ENCODE data around the gene NXPE1. TPM values are rescaled to one million over a fixed set of nuclear protein-coding genes. Genes with fewer than 3 reads are reported as not detected.

Gene NXPE1
- total RNA-seq, 3 donors from 2014 or later, result 1.3 TPM; not detected in 2

DNA sequence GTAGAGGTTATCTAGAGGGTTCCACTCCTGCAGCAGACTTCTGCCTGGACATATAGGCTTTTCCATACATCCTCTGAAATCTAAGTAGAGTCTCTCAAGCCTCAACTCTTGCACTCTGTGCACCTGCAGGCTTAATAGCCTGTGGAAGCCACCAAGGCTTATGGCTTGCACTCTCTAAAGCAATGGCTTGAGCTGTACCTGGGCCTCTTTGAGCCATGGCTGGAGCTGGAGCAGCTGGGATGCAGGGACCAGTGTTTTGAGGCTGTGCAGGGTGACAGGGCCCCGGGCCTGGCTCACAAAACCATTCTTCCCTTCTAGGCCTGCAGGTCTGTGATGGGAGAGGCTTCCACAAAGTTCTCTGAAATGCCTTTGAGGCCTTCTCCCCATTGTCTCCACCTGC, 38.8 kb upstream of the NXPE1 start:
- TF ChIP-seq, protein P1, sequence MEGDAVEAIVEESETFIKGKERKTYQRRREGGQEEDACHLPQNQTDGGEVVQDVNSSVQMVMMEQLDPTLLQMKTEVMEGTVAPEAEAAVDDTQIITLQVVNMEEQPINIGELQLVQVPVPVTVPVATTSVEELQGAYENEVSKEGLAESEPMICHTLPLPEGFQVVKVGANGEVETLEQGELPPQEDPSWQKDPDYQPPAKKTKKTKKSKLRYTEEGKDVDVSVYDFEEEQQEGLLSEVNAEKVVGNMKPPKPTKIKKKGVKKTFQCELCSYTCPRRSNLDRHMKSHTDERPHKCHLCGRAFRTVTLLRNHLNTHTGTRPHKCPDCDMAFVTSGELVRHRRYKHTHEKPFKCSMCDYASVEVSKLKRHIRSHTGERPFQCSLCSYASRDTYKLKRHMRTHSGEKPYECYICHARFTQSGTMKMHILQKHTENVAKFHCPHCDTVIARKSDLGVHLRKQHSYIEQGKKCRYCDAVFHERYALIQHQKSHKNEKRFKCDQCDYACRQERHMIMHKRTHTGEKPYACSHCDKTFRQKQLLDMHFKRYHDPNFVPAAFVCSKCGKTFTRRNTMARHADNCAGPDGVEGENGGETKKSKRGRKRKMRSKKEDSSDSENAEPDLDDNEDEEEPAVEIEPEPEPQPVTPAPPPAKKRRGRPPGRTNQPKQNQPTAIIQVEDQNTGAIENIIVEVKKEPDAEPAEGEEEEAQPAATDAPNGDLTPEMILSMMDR (IDR thresholded peaks at IDR 0.05), result no peak
- no peak for TF ChIP-seq POLR2AphosphoS5 (IDR thresholded peaks at IDR 0.05)
- no peak for DNase-seq (ENCODE audit: low spot score in 2 of 2)
- Histone ChIP-seq H3K27me3 (no peaks in the 10 kb centered on the region), H3K27ac (no peak overlapping the region), H3K9me3 (no peaks in the 10 kb centered on the region), H3K4me1 (no peaks in the 10 kb centered on the region), H3K4me3 (no peak overlapping the region), H3K36me3 (no peaks in the 10 kb centered on the region)
- intact Hi-C loops (cut with DNase I; ENCODE audit: low total_unique reads), result no loop called here

- Histone ChIP-seq H3K4me1 (no peaks in the 10 kb centered on the region), H3K9me3 (no peaks in the 10 kb centered on the region), H3K4me3 (no peak overlapping the region), H3K27ac (no peak overlapping the region), H3K36me3 (no peaks in the 10 kb centered on the region), H3K27me3 (no peaks in the 10 kb centered on the region)
- DNase-seq (ENCODE audit: low spot score in 2 of 2), result no peak
- TF ChIP-seq POLR2A (IDR thresholded peaks at IDR 0.05) (no peak), POLR2AphosphoS5 (IDR thresholded peaks at IDR 0.05) (no peak)
- TF ChIP-seq, protein P1 (IDR thresholded peaks at IDR 0.05), result no peak
- intact Hi-C loops (cut with DNase I; ENCODE audit: low total_unique reads), result no loop called here
Measured at GRCh38 chr11:114596175-114596919, 36.7 kb upstream of the NXPE1 start.

DNA sequence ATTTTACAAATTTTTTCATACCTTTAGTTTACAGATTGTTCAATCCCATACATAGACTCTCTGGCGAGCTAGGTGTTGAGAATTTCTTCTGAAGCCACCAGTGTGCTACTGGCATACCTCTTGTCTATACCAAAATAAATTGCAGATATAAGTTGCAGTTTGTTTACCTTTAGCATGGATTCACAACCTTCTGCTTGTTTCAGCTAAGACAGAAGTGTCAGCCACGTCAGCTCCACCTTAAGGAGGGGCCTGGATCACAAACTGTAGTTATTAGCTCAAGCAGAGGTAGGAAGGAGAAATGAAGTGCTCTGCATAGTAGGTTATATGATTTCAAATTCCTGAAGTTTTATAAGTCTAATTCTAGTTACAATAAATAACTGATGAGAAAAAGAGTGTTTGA, 35.9 kb upstream of the NXPE1 start, which contains the start of gene NXPE4:
TSS of gene NXPE4 (minus strand) at position 216 of the 400 bp plus-strand sequence. CDS start 1,027 bp downstream, outside the sequence.
- Histone ChIP-seq H3K9me3 (no peaks in the 10 kb centered on the region), H3K27me3 (no peaks in the 10 kb centered on the region), H3K4me3 (no peak within 1 kb of the TSS), H3K36me3 (no peaks in the 10 kb centered on the region), H3K27ac (no peak within 1 kb of the TSS), H3K4me1 (no peaks in the 10 kb centered on the region)
- TF ChIP-seq POLR2A (IDR thresholded peaks at IDR 0.05), result no peak
- no peak for TF ChIP-seq POLR2AphosphoS5 (IDR thresholded peaks at IDR 0.05)
- TF ChIP-seq, protein P1 (IDR thresholded peaks at IDR 0.05), result no peak
- DNase-seq (ENCODE audit: low spot score in 2 of 2), result no peak
- intact Hi-C loops (cut with DNase I; ENCODE audit: low total_unique reads), result no loop called here

- H3K27ac ChIP-seq, result no peak overlapping the region
- peaks cover 0 to 1% of the 10 kb centered on the region in 2 donors for H3K9me3 ChIP-seq
- no peak for TF ChIP-seq POLR2A (IDR thresholded peaks at IDR 0.05)
- no peak for TF ChIP-seq POLR2AphosphoS5 (IDR thresholded peaks at IDR 0.05)
- DNase-seq (ENCODE audit: low spot score in 2 of 2), result no peak
- H3K4me3 ChIP-seq, result no peak overlapping the region
- H3K4me1 ChIP-seq, result no peaks in the 10 kb centered on the region
- H3K36me3 ChIP-seq, result no peaks in the 10 kb centered on the region
- H3K27me3 ChIP-seq, result no peaks in the 10 kb centered on the region
- intact Hi-C loops (cut with DNase I; ENCODE audit: low total_unique reads), result no loop called here
Measured at GRCh38 chr11:114594703-114595102, 35.0 kb upstream of the NXPE1 start.

DNA sequence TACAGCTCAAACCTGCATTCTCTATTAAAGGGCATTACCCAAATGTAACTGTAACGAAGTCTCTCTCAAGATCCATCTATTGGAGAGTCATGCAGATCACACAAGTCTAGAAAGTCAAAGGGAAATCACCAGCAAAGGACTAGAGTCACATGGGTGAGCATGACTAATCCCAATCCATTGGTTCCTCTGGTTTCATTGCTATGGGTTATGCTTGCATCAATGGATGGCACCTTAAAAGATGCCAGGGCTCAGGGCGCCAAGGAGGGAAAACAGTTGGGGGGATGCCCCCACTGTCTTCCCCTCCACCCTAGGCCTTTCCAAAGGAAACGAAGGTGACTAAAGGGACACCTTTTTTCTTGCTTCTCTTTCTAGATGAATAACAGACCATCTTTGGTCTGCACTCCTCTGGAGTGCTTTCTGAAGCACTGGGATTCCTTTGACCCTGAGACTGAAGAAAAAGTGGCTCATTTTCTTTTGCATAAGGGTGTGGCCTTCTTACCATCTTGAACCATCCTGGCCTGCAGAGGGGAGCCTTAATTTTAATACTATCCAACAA, 27.8 kb upstream of the NXPE1 start:
- peaks cover 23 to 45% of the 10 kb centered on the region in 2 donors for H3K9me3 ChIP-seq
- no peak overlapping the region for H3K27ac ChIP-seq
- TF ChIP-seq, protein P1 (IDR thresholded peaks at IDR 0.05), result no peak
- TF ChIP-seq POLR2A (IDR thresholded peaks at IDR 0.05) (no peak), POLR2AphosphoS5 (IDR thresholded peaks at IDR 0.05) (no peak)
- no peaks in the 10 kb centered on the region for H3K36me3 ChIP-seq
- no peak overlapping the region for H3K4me3 ChIP-seq
- no peak for DNase-seq (ENCODE audit: low spot score in 2 of 2)
- H3K4me1 ChIP-seq, result no peaks in the 10 kb centered on the region
- intact Hi-C loops (cut with DNase I; ENCODE audit: low total_unique reads), result no loop called here
- no peaks in the 10 kb centered on the region for H3K27me3 ChIP-seq
